GM10266 (cell line): ENCODE measurements around the gene NPAS2.

Experiments used
- DNase-seq: peaks from one replicate; pipeline ENCODE4 v3.0.0; 2012; ENCODE audit errors: extremely low spot score
- TF ChIP-seq, protein P1 (sequence below): IDR thresholded peaks from 2 replicates; pipeline ENCODE4 v1.5.1; 2012; ENCODE audit warnings: mild to moderate bottlenecking, low read depth; ENCODE audit not compliant: control insufficient read depth, insufficient read depth; ENCODE audit errors: missing control alignments

Gene NPAS2

DNA sequence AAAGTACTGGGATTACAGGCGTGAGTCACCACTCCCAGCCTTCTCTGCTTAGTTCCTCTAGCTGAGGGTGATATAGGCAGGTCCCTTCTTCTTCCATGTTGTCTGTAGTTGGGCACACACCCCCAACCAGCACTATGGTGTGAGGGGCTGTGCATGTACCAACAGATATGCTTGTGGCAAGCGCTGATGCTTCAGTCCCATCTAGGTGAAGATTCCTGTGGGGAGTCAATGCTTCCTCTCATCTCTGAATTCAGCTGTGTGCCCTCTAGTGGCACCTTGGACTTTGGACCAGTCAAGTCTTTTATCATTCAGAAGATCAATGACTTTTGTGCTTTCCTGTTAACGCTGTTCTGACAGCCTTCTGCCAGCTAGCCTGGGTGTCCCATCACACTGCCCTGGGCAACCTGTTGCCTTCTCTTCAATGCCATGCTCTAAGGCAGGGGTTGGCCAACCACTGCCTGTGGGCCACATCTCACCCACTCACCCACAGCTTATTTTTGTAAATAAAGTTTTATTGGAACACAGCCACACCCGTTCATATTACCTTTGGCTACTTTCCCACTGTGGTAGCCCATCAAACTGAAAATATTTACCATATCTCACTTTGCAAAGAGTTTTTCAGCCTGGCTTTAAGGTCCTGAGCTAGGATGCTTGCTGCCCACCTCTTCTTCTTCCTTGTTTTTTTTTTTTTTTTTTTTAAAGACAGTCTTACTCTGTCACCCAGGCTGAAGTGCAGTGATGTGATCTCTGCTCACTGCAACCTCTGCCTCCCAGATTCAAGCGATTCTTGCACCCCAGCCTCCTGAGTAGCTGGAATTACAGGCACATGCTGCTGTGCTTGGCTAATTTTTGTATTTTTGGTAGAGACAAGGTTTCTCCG, 51.0 kb downstream of the NPAS2 start:
- TF ChIP-seq, protein P1, sequence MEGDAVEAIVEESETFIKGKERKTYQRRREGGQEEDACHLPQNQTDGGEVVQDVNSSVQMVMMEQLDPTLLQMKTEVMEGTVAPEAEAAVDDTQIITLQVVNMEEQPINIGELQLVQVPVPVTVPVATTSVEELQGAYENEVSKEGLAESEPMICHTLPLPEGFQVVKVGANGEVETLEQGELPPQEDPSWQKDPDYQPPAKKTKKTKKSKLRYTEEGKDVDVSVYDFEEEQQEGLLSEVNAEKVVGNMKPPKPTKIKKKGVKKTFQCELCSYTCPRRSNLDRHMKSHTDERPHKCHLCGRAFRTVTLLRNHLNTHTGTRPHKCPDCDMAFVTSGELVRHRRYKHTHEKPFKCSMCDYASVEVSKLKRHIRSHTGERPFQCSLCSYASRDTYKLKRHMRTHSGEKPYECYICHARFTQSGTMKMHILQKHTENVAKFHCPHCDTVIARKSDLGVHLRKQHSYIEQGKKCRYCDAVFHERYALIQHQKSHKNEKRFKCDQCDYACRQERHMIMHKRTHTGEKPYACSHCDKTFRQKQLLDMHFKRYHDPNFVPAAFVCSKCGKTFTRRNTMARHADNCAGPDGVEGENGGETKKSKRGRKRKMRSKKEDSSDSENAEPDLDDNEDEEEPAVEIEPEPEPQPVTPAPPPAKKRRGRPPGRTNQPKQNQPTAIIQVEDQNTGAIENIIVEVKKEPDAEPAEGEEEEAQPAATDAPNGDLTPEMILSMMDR = no peak
- no peak for DNase-seq

DNA sequence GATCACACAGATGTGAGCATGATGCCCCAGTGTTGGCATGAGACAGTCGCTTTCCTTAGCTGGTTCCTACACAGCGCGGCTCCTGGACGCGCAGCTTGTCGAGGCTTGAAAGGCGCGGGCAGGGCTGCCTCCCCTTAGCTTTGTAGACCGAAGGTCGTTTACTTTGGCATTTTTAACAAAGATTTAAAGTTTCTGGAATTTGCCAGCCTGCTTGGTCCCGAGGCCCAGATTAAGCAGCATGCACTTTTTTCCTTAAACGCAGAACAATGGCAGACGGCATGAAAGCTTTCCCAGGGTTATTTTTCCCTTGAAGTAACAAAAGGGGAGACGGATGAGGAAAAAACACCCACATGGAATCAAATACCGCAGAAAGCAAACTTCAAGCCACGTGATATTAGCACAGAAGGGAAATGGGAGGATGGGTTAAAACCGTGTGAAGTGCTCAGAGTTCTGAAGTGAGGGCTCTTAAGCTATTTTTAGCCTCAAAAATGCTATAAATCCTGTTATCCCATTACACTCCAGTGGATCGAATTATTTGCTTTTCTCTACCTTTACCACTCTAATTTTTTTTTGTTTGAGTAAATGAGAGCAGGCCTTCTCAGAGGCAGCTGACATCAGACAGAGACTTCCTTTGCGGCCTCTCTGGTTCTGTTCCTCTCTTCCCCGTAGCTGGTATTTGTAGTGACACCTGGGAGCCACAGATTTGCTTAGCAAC, 55.7 kb downstream of the NPAS2 start:
- TF ChIP-seq, protein P1 = no peak
- no peak for DNase-seq

DNA sequence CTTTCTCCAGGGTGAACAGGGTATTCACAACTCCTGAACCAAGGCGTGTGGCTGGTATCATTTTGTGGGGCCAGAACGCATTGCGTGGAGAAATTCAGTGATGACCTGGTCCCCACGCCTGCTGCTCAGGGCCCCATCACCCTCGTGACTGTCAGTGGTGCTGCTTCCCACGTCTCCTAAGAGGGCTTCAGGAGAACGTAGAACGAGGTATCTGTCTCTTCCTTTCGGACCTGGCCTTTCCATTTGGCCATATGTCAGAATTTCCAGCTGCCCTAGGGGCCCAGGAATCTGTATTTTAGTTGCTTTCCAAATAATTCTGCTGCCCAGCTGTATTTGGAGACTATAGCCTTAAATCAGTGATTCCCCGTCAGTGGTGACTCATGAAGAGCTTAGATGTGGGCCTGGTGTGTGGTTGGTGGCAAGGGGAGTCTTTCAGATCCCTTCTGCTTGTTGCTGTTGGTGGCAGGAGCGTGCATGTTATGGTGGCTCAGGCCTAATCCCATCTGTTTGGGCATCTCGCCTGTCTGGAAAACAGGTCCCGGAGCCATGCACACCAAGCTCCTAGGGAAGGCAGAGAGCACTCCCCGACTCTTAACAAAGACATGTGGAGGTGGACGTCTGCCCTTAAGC, 56.4 kb downstream of the NPAS2 start:
- TF ChIP-seq, protein P1 = no peak
- no peak for DNase-seq

DNA sequence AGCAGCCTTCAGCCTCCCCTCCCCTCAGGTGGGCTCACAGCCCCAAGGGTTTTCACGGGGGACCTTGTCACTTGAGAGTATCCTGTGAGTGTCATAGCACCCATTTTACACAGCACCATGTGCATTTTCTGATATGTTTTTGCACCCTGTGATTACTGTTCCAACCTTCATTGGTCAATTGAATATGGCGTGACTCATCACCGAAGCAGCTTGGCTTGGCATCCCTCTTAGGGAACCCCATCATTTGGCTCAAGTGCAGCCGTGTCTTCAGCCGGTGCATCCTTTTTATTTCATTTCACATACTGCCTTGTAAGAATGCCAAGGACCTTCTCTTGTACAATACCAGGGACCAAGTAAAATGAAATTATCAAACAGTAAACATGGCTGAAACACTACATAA, 57.6 kb downstream of the NPAS2 start:
- DNase-seq = no peak
- TF ChIP-seq, protein P1 = no peak

DNA sequence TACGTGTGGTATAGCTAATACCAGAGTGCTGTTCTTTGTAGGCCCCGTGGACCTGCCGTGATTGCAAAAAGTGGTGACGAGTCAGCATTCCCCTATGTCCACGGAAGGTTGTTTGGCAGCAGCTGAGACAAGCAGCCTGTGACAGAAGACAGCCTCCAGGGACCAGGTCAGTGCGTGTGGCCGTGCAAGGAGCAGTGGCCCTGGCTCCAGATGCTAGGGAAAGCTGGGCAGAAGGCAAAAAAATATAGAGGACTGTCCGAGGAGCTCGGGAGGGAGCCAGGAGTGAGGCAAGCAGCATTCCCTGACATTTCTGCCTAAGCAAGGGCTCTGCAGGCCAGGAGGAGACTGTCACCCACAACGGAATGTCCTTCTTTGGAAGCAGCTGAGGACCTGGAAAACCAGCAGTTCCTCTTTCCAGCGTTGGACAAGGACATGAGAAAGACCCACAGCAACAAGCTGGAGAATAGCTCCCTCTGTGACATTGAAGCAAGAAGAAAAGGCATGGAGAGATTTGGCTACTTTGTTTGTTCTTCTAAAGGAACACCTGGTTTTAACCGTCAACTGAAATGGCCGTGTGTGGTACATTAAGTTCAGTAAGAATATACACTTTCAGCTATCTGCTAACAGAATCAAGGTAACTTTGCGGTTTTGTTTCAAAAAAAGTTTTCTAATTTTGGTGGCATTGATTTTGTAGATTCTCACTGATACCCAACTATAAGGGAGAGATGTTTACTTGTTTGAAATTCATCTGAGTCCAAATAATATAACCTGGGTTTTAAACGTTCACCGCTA, 58.3 kb downstream of the NPAS2 start:
- no peak for DNase-seq
- TF ChIP-seq, protein P1 = no peak

DNA sequence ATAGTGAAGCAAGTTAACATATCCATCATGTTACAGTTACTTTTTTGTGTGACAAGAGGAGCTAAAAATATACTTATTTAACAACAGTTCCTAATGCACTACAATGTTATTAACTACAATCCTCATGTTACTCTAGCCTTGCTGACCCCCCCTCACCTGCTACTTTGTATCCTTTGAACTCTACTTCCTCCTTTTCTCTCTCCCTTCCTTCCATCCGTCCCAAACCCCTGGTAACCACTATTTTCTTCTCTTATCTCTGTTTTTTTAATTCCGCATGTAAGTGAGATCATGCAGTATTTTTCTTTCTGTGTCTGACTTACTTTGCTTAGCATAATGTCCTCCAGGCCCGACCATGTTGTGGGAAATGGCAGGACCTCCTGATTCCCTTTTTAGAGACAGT, 59.4 kb downstream of the NPAS2 start:
- TF ChIP-seq, protein P1 = no peak
- DNase-seq = no peak
